Stimulated activated CD4-positive, alpha-beta T cell treated with anti-CD3 and anti-CD28 coated beads, Interleukin-4, amount 100 ng/mL, for 24 hours (primary cell): ENCODE measurements around the gene AMT.
"Not testable (repeated sequence)": the region's sequence is repeated elsewhere in the genome, so short reads cannot be mapped to it uniquely, and the experiment has no call there.

ENCODE experiments used
- DNase-seq: peaks from one replicate; pipeline ENCODE4 v3.0.0-alpha.2; 2020

The AMT gene

DNA sequence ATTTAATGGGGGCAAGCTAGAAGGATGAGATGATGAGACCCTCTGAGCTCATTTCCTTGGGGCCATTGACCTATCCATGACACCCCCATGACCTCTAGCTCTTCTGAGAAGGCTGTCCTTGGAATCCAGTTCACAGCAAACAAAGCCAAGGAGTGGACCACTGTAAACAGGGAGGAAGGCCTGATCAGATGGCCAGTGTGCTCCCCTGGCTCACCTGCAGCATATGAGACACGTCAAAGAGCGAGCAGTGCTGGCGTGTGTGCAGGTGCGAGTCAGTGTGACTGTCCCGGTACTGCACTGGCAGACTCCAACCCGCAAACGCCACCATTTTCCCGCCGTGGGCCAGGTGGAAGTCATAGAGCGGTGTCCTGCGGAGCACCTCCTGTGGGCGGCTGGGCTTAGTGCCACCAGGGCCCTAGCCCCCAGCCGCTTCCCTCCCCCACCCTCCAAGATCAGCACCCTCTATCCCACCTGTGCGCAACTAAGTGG, 339 bp downstream of the AMT start:
- no peak for DNase-seq

- DNase-seq: no peak
Observed at GRCh38 chr3:49417516-49418120, 4.7 kb downstream of the AMT start.

DNA sequence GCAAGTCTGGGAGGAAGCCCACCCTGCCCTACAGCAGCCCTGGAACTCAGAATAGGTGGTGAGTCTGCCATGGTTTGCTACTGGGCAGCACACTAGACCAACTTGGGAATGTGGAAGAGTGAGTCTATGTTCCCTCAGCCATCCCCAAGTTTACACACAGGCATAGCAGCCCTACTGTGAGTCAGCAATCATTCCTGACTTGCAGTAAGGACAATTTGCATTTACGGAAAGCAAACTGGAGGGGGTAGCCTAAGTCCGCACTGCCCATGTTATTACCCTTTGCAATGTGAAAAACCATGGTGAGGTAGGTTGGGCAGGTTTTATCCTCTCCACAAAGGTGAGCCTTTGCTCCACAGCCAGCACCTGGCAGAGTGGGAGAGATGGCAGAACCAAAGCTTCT, 5.4 kb downstream of the AMT start:
- DNase-seq: no peak

GRCh38 chr3:49415931-49416601, 6.2 kb downstream of the AMT start:
- peak; percentile 70 for DNase-seq

DNA sequence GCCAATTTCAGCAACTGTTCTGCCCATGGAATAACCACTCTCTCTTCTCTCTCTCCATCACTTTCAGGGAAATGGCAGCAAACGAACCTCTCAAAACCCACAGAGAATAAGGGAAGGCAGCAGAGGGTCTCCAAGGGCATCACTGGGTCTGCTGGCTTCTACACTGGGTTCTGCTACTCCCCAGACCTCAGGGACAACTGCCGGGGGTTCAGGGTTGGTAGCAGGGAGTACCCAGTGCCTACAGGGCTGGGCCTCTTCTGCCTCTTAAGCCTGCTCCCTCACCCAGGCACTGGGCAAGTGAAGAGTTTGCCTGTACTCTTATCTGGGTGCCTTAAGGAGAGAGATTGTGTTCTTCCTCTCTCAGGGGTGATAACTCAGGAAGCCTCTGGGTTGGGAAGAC, 7.5 kb downstream of the AMT start:
- DNase-seq: no peak

GRCh38 chr3:49413338-49413734, 8.9 kb downstream of the AMT start:
- DNase-seq: no peak

DNA sequence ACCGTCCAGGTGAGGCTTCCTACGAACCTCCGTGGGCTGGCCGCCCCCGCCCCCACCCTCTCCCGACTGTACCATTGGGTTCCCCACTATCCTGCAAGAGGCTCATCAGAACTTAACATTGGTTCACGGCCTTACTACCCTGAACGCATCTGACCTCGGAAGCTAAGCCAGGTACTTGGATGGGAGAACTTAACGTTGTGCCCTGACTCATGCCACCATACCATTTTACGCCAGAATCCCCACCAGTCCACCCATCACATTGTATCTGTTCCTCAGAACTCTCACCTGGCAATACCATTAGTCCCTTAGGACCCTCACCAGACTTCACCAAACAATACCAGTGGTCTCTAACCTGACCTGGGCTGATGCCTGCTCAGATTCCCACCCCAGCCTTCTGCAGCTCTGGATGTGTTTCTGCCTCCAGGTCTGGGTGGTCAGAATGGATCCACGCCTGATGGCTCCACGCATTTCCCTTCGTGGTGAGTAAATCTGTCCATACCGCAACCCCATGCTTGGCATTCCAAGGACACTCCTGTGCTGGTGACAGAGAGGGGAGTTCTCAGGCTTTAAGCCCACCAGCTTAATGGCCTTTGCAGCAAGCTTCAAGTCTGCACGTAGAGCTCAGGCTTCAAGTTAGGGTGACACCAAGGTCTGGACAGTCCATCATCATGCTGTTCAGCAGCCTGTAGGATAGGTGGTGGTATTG, 9.5 kb downstream of the AMT start:
- no peak for DNase-seq

- DNase-seq: peak; percentile 99
Observed at GRCh38 chr3:49411968-49412631, 10.2 kb downstream of the AMT start, which contains the start of the genes RHOA and TCTA. TSS of gene RHOA (minus strand) at chr3:49411976. CDS start at chr3:49375589, 36,387 bp downstream. TSS of gene TCTA (plus strand) at chr3:49412423. CDS start at chr3:49412427, 4 bp downstream.

- peak; percentile 37 for DNase-seq
Observed at GRCh38 chr3:49411535-49411967, 10.7 kb downstream of the AMT start.

DNA sequence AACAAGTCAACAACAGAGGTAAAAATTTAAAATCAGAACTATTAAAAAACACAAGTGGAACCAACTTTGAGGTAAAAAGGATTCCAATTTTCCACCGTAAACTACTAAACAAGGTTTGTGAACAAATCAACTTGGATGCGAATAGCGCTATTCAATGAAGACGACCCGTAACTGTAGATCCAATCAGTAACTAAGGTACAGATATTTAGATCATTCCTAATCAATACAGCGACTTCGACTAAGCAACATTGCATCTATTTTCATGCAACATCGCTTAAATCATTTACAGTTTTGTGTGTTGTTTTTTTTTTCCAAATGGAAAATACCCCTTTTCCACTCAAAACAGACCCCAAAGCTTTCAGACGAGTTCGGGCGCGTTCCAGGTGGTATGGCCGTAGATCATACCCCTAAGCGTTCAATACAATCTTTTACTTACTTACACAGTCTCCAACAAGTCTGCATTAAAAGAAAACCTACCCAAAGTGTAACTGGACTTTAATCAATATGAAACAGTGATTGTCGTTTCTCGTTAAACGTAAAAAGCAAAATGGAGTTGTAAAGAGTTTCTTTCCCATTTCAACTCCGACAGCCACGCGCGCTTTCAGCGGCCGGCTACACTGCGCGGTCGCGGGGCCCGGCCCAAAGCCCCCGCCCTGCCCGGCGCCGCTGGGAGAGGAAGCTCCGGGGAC, 11.3 kb downstream of the AMT start:
- DNase-seq: no peak

- no peak for DNase-seq
Observed at GRCh38 chr3:49410066-49410845, 12.0 kb downstream of the AMT start.

DNA sequence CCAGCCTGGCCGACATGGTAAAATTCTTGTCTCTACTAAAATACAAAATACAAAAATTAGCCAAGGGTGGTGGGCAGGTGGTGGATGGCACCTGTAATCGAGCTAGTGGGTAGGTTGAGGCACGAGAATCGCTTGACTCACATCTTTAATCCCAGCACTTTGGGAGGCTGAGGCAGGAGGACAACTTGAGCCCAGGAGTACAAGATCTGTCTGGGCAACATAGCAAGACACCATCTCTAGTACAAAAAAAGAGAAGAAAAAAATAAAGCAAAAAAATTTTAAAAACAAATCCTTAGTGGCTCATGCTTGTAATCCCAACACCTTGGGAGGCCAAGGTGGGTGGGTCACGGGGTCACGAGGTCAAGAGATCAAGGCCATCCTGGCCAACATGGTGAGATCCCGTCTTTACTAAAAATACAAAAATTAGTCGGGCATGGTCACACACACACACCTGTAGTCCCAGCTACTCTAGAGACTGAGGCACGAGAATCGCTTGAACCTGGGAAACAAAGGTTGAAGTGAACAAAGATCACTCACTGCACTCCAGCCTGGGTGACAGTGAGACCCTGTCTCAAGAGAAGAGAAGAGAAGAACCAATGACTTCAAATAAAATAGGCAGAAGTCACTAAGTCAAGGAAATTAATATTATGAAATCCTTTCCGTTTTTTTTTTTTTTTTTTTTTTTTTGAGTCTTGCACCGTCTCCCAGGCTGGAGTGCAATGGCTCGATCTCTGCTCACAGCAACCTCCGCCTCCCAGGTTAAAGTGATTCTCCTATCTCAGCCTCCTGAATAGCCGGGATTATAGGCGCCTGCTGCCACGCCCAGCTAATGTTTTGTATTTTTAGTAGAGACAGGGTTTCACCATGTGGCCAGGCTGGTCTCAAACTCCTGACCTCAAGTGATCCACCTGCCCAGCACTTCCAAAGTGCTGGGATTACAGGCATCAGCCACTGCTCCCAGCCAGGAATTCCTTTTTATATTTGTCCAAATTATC, 15.4 kb downstream of the AMT start:
- DNase-seq: no peak

- not testable (repeated sequence) for DNase-seq
Observed at GRCh38 chr3:49405570-49405969, 16.7 kb downstream of the AMT start.

DNA sequence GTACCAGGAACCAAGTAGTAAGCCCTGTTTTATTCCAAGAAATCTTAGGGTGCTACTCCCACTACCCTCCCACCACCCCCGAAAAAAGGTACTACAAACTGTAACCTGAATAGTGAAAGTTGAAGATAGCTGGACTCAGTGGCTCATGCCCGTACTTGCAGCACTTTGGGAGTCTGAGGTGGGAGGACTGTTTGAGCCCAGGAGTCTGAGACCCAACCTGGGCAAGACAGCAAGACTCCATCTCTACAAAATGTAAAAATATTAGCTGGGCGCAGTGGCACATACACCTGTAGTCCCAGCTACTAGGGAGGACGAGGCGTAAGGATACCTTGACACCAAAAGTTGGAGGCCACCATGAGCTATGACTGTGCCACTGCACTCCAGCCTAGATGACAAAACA, 18.4 kb downstream of the AMT start:
- no peak for DNase-seq

GRCh38 chr3:49401766-49402165, 20.5 kb downstream of the AMT start:
- no peak for DNase-seq

GRCh38 chr3:49399461-49399860, 22.8 kb downstream of the AMT start:
- no peak for DNase-seq

GRCh38 chr3:49397470-49397869, 24.8 kb downstream of the AMT start:
- no peak for DNase-seq

GRCh38 chr3:49391310-49391709, 31.0 kb downstream of the AMT start:
- not testable (repeated sequence) for DNase-seq

DNA sequence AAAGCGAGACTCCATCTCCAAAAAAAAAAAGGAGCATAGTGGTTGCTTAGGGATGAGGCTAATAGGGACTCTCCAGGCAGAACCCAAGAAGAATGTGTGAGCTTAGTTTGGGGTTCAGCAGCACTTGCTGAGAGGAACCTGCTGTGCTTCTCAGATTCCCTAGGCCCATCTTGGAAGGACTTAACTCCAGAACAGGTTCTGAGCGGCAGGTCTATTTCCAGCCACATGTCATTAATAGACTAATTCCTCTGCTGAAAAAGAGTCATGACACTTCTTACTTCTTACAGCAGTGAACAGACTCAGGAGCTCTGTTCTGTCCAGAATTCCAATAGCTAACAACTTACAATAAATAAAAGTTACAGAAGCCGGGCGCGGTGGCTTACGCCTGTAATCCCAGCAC, 33.0 kb downstream of the AMT start:
- DNase-seq: no peak

DNA sequence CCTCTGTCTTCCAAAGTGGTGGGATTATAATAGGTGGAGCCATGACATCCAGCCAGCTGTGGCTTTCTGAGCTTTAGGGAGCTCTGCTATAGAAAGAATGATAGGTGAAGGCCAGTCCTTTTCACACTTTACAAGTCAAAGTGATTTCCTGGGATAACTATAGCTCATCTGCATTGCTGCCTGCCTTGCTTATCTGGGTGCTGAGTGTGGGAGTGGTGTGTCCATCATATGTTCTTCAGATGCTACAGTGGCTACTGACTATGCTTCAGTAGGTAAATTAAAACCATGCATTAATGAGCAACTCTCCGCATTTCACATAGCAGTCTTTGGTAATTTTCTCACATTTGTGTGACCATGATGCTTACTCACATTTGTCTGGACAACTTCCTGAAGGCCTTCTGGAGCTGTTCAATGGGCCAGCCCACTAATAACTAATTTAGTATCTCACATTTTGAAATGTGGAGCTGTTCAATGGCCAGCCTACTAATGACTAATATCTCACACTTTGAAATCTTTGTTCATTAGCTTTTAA, 33.9 kb downstream of the AMT start:
- DNase-seq: no peak
